Activated naive CD4-positive, alpha-beta T cell treated with anti-CD3 and anti-CD28 coated beads for 36 hours (primary cell): ENCODE data around the gene TP53I11. TPM values are rescaled to one million over a fixed set of nuclear protein-coding genes. Genes with fewer than 3 reads are reported as not detected.
A peak's percentile ranks its signal among the peaks of the same experiment; 100 is the strongest.

Experiments used
- CTCF ChIA-PET: fragments of 350-600 bp; sonication (Branson Sonifier 250); formaldehyde crosslinking; loops from one replicate; lab custom pipeline; 2021; ENCODE audit warnings: antibody characterized with exemption; lab: Charles Lee
- DNase-seq: peaks from one replicate; pipeline ENCODE4 v3.0.0-alpha.2; 2020
- H3K27ac Mint-ChIP-seq: one replicate; pipeline ENCODE4 v1.8.0; 2021; ENCODE audit warnings: mild to moderate bottlenecking, mixed read lengths
- H3K27me3 Mint-ChIP-seq: one replicate; pipeline ENCODE4 v1.8.0; 2021; ENCODE audit warnings: low read depth, mixed read lengths
- H3K36me3 Mint-ChIP-seq: one replicate; pipeline ENCODE4 v1.8.0; 2021; ENCODE audit warnings: low read depth, mixed read lengths
- H3K4me1 Mint-ChIP-seq: one replicate; pipeline ENCODE4 v1.8.0; 2021; ENCODE audit warnings: low read depth, mixed read lengths
- H3K4me3 Mint-ChIP-seq: one replicate; pipeline ENCODE4 v1.8.0; 2021; ENCODE audit warnings: mild to moderate bottlenecking, moderate library complexity, mixed read lengths
- H3K9me3 Mint-ChIP-seq: one replicate; pipeline ENCODE4 v1.8.0; 2021; ENCODE audit warnings: mixed read lengths
- intact Hi-C: fragments of 100-400 bp; cut with micrococcal nuclease; formaldehyde crosslinking; loops from one replicate; pipeline ENCODE4 v1.15.1; 2023
- total RNA-seq, 2 experiments: library from RNA; stranded (reverse); gene quantifications; one replicate each; pipeline ENCODE4 v1.2.3, GENCODE V29; 2021

The TP53I11 gene
- total RNA-seq = 10 to 100 TPM; 10.3 to 14.0 TPM

- peaks cover 8% of the 10 kb centered on the region for H3K4me1 Mint-ChIP-seq
- H3K4me3 Mint-ChIP-seq = peak within 1 kb of the TSS; percentile 73
- H3K9me3 Mint-ChIP-seq = no peaks in the 10 kb centered on the region
- peaks cover 2% of the 10 kb centered on the region for H3K27me3 Mint-ChIP-seq
- DNase-seq = peak; percentile 71
- CTCF ChIA-PET = interaction anchor here (0.8 to 1.4 kb wide), 5 partner anchors 14 to 152 kb away, joined by 3 to 6 read pairs (median 3); no protein-coding TSS in a partner anchor
- intact Hi-C loops = loop anchor here (1.0 to 5.0 kb wide), 3 partner anchors 131 to 196 kb away; partner anchors contain the start of gene PRDM11
- H3K27ac Mint-ChIP-seq = no peak within 1 kb of the TSS
- H3K36me3 Mint-ChIP-seq = no peaks in the 10 kb centered on the region
These were observed at the start of gene TP53I11 for GRCh38 chr11:44950625-44951476. Gene TP53I11 (minus strand): TSS chr11:44950883. CDS start chr11:44938335, 12,548 bp downstream.

- Mint-ChIP-seq H3K9me3 (no peaks in the 10 kb centered on the region), H3K4me3 (no peak overlapping the region), H3K36me3 (no peaks in the 10 kb centered on the region), H3K27ac (no peak overlapping the region), H3K27me3 (no peaks in the 10 kb centered on the region), H3K4me1 (no peaks in the 10 kb centered on the region)
- CTCF ChIA-PET = interaction anchor here (0.6 to 1.1 kb wide), 2 partner anchors 112 to 165 kb away, joined by 4 to 5 read pairs; no protein-coding TSS in a partner anchor
- DNase-seq = no peak
- intact Hi-C loops = no loop called here
These were observed 48.4 kb upstream of the TP53I11 start for GRCh38 chr11:44999068-44999467.

GRCh38 chr11:44998051-44998450 lies 47.4 kb upstream of the TP53I11 start:
- CTCF ChIA-PET = interaction anchor here (0.5 to 1.2 kb wide), 4 partner anchors 69 to 352 kb away, joined by 3 to 6 read pairs (median 5); no protein-coding TSS in a partner anchor
- intact Hi-C loops = no loop called here

GRCh38 chr11:44997566-44997965 lies 46.9 kb upstream of the TP53I11 start:
- intact Hi-C loops = no loop called here
- no peaks in the 10 kb centered on the region for H3K9me3 Mint-ChIP-seq
- no peaks in the 10 kb centered on the region for H3K27me3 Mint-ChIP-seq
- H3K4me3 Mint-ChIP-seq = no peak overlapping the region
- no peaks in the 10 kb centered on the region for H3K36me3 Mint-ChIP-seq
- no peaks in the 10 kb centered on the region for H3K4me1 Mint-ChIP-seq
- H3K27ac Mint-ChIP-seq = no peak overlapping the region
- CTCF ChIA-PET = interaction anchor here (0.7 to 1.2 kb wide), 2 partner anchors 108 to 113 kb away, joined by 4 to 6 read pairs; no protein-coding TSS in a partner anchor
- no peak for DNase-seq

More at GRCh38 chr11:44998051-44998450, 47.4 kb upstream of the TP53I11 start:
- Mint-ChIP-seq H3K4me3 (no peak overlapping the region), H3K36me3 (no peaks in the 10 kb centered on the region), H3K9me3 (no peaks in the 10 kb centered on the region), H3K27ac (no peak overlapping the region), H3K4me1 (no peaks in the 10 kb centered on the region), H3K27me3 (no peaks in the 10 kb centered on the region)
- no peak for DNase-seq

GRCh38 chr11:44994753-44995152 lies 44.1 kb upstream of the TP53I11 start:
- intact Hi-C loops = no loop called here
- CTCF ChIA-PET = interaction anchor here (0.5 to 1.0 kb wide), 2 partner anchors 201 to 777 kb away, joined by 3 read pairs; no protein-coding TSS in a partner anchor
- no peak for DNase-seq
- Mint-ChIP-seq H3K9me3 (no peaks in the 10 kb centered on the region), H3K27me3 (no peaks in the 10 kb centered on the region), H3K4me3 (no peak overlapping the region), H3K27ac (no peak overlapping the region), H3K4me1 (no peaks in the 10 kb centered on the region), H3K36me3 (no peaks in the 10 kb centered on the region)

GRCh38 chr11:44993971-44994704 lies 43.5 kb upstream of the TP53I11 start:
- Mint-ChIP-seq H3K9me3 (no peaks in the 10 kb centered on the region), H3K4me3 (no peak overlapping the region), H3K4me1 (no peaks in the 10 kb centered on the region), H3K27me3 (no peaks in the 10 kb centered on the region), H3K27ac (no peak overlapping the region), H3K36me3 (no peaks in the 10 kb centered on the region)
- DNase-seq = no peak
- intact Hi-C loops = no loop called here
- CTCF ChIA-PET = interaction anchor here (0.5 to 1.0 kb wide), 4 partner anchors 25 to 778 kb away, joined by 3 read pairs; no protein-coding TSS in a partner anchor

- intact Hi-C loops = no loop called here
- no peak overlapping the region for H3K27ac Mint-ChIP-seq
- no peaks in the 10 kb centered on the region for H3K9me3 Mint-ChIP-seq
These were observed 42.1 kb upstream of the TP53I11 start for GRCh38 chr11:44992774-44993173.

GRCh38 chr11:44992181-44992582 lies 41.5 kb upstream of the TP53I11 start:
- no peak for DNase-seq
- Mint-ChIP-seq H3K4me1 (no peaks in the 10 kb centered on the region), H3K9me3 (no peaks in the 10 kb centered on the region), H3K27ac (no peak overlapping the region), H3K27me3 (no peaks in the 10 kb centered on the region), H3K4me3 (no peak overlapping the region), H3K36me3 (no peaks in the 10 kb centered on the region)
- CTCF ChIA-PET = interaction anchor here (1.3 to 1.4 kb wide), 2 partner anchors 65 to 112 kb away, joined by 4 to 5 read pairs; no protein-coding TSS in a partner anchor
- intact Hi-C loops = no loop called here

More at GRCh38 chr11:44992774-44993173, 42.1 kb upstream of the TP53I11 start:
- Mint-ChIP-seq H3K27me3 (no peaks in the 10 kb centered on the region), H3K4me3 (no peak overlapping the region), H3K4me1 (no peaks in the 10 kb centered on the region), H3K36me3 (no peaks in the 10 kb centered on the region)
- CTCF ChIA-PET = interaction anchor here (1.3 to 1.4 kb wide), 2 partner anchors 66 to 111 kb away, joined by 4 to 5 read pairs; no protein-coding TSS in a partner anchor
- DNase-seq = no peak

GRCh38 chr11:44990665-44991064 lies 40.0 kb upstream of the TP53I11 start:
- no peaks in the 10 kb centered on the region for H3K4me1 Mint-ChIP-seq
- no peak overlapping the region for H3K27ac Mint-ChIP-seq
- H3K9me3 Mint-ChIP-seq = no peaks in the 10 kb centered on the region
- no peaks in the 10 kb centered on the region for H3K27me3 Mint-ChIP-seq
- intact Hi-C loops = no loop called here
- DNase-seq = no peak
- CTCF ChIA-PET = interaction anchor here (0.8 kb wide), 1 partner anchor 63 kb away, joined by 3 read pairs; no protein-coding TSS in a partner anchor
- H3K4me3 Mint-ChIP-seq = no peak overlapping the region
- H3K36me3 Mint-ChIP-seq = no peaks in the 10 kb centered on the region

- intact Hi-C loops = no loop called here
- no peaks in the 10 kb centered on the region for H3K36me3 Mint-ChIP-seq
- no peak overlapping the region for H3K27ac Mint-ChIP-seq
These were observed 39.3 kb upstream of the TP53I11 start for GRCh38 chr11:44989831-44990566.

GRCh38 chr11:44988981-44989635 lies 38.4 kb upstream of the TP53I11 start:
- intact Hi-C loops = no loop called here
- H3K27ac Mint-ChIP-seq = no peak overlapping the region
- no peaks in the 10 kb centered on the region for H3K4me1 Mint-ChIP-seq
- H3K4me3 Mint-ChIP-seq = no peak overlapping the region
- no peaks in the 10 kb centered on the region for H3K27me3 Mint-ChIP-seq
- no peaks in the 10 kb centered on the region for H3K36me3 Mint-ChIP-seq
- CTCF ChIA-PET = no interaction called here
- DNase-seq = no peak
- no peaks in the 10 kb centered on the region for H3K9me3 Mint-ChIP-seq

More at GRCh38 chr11:44989831-44990566, 39.3 kb upstream of the TP53I11 start:
- Mint-ChIP-seq H3K4me1 (no peaks in the 10 kb centered on the region), H3K9me3 (no peaks in the 10 kb centered on the region), H3K4me3 (no peak overlapping the region), H3K27me3 (no peaks in the 10 kb centered on the region)
- CTCF ChIA-PET = interaction anchor here (0.8 kb wide), 1 partner anchor 62 kb away, joined by 3 read pairs; no protein-coding TSS in a partner anchor
- DNase-seq = no peak
